GM20431 (cell line): ENCODE results near the gene NDUFV3.
"Not testable (repeated sequence)": the region's sequence is repeated elsewhere in the genome, so short reads cannot be mapped to it uniquely, and the experiment has no call there.

Experiments used
- in situ Hi-C: fragments of 300-500 bp; cut with MseI, MboI; formaldehyde crosslinking; loops from one replicate; pipeline ENCODE4 v1.15.0; 2020; ENCODE audit warnings: low sequenced_read_pairs; ENCODE audit not compliant: unreplicated experiment

NDUFV3 gene

DNA sequence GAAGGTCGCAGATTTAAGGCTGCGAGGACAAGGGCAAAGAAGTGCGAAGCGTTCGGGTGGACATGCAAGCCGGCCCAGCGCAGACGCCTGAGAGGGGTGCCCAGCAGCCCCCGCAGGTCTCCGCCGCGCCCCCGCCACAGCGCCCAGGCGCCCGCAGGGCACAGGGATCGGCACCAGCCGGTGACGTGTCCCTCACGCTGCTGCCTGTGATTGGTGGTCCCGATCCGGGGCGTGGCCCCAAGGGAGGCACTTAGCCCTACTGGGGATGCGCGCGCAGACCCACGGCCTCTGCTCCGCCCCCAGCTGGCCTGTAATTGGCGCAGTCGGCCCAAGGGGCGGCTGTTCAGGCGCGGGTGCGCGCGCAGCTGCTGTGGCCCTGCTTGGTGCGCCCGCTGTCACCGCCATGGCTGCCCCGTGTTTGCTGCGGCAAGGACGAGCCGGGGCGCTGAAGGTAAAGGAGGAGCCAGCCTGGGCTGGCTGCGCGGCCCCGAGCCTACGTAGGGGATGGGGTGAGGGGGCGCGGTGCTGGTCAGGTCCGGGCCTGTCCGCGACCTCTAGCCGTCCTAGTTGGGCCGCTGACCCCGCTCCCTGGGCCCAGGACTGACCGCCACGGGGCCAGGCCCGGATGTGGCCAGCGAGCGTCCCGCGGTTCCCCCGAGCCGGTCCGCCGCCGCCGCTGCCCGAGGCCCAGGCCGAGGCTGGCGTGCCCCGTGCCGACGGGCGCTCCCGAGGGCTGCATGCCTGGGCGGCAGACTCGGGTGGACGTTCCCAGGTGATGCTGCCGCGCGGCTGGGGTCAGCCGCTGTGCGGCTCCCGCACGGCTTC is at the start of gene NDUFV3:
Gene NDUFV3, plus strand, starts transcription at position 379 of the 825 bp plus-strand sequence. Its CDS starts 25 bp downstream, at position 404.
- in situ Hi-C loops = no loop called here

DNA sequence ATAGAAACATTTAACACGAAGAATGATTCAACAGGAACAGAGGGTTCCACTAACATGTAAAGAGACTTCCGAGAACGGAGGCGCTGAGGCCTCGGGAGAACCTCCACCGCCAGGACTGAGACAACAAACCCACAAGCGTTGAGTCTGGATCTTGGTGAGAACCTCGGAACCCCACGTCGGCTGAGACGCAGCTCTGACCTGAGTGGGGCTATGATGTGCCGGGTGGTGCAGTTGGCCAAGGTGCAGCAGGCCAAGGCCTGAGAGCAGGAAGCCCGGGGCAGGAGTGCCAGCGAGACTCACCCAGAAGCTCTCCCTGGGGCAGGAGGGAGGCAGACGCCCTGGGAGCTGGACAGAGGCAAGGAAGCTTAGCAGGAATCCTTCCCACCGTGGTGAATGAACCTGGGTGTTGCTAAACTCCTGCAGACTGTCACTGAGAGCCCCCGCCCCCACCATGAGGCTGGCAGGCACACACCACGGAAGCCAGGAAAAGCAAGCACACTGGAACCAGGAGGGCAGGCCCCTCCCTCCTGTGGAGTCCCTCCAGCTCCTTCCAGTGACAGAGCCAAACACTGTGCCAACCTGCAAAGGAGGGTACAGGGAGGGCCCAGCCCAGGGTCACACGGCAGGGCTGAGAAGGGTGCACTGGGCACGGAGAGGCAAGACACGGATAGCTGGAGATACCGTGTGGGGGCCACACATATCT is 48.5 kb upstream of the NDUFV3 start:
- in situ Hi-C loops = no loop called here

DNA sequence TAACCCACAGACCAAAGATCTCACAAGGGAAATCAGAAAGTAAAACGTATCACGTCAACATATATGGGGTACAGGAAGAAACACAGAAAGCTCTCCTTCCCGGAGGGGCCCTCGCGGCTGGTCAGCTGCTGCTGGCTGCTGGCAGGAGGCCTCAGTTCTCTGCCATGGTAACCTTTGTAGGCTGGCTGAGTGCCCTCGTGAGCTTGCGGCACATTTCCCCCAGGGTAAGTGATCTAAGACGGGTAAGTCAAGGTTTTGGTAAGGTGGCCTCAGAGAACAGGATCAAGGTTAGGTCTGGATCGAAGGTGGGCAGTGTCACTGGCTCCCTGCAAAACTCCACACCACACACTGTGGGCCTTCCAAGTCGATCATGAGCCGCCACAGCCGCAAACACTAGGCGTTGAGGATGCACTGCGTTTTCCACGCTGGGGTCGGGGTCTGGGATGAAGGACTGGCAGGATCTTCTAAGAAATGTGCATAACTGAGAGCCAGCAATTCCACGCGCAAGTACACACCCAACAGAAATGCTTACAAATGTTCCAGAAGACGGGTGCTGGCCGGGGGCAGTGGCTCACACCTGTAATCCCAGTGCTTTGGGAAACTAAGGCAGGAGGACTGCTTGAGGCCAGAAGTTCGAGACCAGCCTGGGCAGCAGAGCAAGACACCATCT is 47.7 kb upstream of the NDUFV3 start:
- in situ Hi-C loops = no loop called here

DNA sequence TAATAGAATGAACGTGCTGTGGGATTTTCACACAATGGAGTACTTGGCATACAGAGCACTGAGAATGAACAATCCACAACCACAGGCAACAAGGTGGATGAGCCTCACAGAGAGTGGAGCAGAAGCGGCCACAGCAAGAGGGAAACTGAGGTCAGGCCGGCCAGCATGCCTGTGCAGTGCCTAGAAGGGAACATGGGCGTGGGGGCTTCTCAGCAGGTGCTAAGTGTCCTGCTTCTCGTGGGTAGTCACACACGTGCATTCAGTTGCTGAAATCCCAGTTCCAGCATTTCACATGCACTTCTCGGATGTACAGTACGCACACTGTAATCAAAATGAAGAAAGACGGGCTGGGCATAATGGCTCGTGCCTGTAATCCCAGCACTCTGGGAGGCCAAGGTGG is 46.9 kb upstream of the NDUFV3 start:
- in situ Hi-C loops = no loop called here

DNA sequence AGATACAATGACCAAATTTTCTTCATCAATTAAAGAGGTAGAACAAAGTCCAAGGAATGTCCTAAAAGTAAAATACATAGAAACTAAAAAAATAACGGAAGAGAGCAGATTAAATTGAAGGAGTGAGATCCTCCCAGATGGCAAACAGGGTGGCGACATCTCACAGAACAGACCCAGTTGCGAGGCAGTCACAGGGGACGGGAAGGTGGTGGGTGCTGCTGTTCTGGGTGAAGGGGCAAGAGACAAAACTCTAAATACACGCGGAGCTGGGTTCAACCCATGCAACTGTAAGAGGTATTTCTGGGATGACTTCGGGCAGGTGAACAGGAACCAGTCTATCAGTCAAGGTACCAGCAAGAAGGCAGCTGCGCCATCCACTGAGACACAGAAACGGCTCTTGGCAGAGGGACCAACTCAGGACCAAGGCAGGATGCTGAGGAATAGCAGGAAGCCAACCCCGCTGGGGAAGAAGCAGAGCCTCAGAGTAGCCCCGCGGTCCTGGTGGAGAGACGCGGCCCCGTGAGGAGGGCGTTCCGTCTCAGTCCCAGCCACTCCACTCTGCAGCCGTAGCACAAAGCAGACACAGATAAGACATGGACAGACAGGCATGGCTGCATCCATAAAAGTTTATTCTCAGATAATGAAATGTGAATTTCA is 45.9 kb upstream of the NDUFV3 start:
- in situ Hi-C loops = no loop called here

DNA sequence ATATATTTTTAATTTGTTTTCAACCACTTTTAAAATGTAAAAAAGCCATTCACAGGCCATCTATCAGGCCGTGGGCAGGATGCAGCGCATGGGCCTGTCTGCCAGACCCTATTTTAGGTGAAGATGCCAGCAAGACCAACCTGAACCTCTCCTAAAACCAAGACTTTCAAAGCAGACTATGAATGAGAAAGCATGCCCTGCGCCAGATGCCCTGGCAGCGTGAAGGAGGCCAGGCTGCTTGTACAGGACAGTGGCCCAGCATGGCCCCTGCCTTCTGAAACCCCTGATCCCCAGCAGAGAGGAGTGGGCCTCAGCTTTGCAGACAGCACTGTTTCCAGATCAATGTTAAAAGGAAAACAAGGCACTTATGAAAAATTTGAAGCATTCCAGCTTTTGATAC is 45.4 kb upstream of the NDUFV3 start:
- in situ Hi-C loops = no loop called here

DNA sequence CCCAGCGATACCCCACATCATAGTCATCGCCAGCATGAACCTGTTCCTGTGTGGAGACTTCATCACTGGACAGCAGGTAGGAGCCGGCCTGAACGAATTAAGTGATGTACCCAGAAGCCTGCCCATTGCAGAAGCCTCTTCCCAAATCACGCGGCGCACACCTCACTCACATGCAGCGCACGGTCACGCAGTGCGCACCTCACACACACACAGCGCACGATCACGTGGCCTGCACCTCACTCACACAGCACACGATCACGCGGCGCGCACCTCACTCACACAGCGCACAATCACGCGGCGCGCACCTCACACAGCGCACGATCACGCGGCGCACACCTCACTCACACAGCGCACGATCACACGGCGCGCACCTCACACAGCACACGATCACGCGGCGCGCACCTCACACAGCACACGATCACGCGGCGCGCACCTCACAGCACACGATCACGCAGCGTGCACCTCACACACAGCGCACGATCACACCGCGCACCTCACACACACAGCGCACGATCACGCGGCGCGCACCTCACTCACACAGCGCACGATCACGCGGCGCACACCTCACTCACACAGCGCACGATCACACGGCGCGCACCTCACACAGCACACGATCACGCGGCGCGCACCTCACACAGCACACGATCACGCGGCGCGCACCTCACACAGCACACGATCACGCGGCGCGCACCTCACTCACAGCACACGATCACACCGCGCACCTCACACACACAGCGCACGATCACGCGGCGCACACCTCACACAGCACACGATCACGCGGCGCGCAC is 44.8 kb upstream of the NDUFV3 start:
- in situ Hi-C loops = not testable (repeated sequence)

DNA sequence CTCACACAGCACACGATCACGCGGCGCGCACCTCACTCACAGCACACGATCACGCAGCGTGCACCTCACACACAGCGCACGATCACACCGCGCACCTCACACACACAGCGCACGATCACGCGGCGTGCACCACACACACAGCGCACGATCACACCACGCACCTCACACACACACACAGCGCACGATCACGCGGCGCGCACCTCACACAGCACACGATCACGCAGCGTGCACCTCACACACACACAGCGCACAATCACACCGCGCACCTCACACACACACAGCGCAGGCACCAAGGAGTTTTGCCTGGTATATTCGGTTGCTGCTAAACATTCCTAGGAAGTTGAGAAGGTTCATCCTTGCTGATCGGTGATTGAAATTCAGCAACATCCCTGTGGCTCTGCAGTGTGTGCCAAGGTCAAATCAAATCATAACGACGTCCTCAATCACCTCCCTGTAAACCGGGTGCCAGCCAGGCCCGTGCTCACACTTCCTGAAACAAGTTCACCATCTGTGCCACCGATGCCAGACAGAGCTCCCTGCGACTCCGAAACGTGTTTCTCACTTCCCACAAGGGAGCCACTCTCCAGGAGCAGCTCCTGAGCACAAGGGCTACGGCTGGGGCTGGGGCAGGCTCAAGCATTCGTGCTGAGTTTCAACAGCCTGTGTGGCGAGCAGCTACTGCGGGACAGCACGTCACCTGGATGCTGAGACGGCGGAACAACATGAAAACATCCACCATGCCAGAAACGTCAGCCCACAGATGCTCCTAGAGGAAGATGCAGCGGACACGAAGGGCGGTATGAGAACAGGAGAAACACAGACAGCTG is 44.0 kb upstream of the NDUFV3 start:
- in situ Hi-C loops = no loop called here

DNA sequence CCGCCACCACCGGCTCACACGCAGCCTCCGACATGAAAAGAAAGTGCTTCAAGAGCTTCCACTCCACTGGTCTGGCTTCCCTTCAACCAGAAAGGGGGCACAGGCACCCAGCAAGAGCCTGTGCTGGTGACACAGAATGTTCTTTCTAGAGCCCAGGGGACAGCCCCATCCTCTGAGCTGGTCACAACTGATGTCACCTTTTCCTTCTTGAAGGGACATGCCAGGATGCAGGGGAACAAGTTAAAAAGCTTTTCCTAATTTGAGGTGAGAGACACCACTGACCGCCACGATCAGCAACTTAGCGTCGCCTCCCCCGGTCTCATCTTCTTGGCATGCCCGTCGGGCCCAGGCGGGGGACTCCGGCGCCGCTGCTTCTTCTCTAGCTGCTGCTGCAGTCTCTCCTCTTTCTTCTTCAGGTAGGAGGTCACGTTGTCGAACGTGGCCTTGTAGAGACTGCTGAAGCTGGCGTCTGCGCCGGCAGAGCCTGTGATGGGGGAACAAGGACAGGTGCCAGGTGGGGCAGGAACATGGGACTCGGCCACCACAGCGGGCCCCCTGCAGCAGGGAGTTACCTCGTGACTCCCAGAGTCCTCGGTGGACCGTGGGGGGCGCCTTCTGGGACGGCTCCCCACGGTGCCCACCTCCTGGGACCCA is 43.2 kb upstream of the NDUFV3 start:
- in situ Hi-C loops = no loop called here

DNA sequence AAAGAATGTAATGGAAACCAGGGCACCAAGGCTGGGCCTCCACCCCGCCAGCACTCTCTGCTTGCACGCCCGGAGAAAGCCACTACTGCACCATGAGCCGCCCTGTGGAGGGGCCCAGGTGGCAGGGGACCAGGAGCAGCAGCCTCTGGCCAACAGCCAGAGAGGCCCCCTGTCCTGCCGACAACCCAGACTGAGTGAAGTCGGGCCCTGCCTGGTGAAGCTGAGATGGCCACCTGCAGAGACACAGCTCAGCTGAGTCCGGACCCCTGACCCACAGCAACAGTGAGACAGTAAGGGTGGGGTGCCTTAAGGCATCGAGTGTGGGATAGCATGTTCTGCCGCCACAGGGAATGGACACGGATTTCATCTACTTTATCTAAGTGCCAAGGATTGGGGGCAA is 42.6 kb upstream of the NDUFV3 start:
- in situ Hi-C loops = no loop called here

DNA sequence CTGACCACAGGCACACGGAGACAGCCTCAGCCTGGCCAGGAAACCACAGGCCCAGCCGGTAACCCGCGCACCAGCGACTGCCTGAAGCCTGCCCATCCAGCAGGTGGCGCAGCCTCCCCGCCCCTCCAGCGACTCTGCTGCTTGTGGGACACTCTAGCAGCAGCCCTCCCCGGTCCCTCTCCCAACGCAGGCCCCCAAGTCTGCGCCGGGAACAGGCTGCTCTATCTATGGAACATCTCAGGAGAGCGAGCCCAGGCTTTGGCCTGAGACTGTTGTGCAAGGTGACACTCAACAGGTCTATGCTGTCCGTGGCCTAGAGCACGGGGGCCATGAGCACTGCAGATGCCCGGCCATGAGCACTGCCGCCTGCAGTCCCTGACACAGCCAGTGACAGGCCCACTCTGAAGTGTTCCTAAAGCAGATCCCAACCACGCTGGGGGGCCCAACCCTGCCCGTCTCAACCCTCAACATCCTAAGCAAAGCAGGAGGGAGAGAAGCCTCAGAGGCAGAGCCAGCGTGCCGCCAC is 42.2 kb upstream of the NDUFV3 start:
- in situ Hi-C loops = no loop called here

DNA sequence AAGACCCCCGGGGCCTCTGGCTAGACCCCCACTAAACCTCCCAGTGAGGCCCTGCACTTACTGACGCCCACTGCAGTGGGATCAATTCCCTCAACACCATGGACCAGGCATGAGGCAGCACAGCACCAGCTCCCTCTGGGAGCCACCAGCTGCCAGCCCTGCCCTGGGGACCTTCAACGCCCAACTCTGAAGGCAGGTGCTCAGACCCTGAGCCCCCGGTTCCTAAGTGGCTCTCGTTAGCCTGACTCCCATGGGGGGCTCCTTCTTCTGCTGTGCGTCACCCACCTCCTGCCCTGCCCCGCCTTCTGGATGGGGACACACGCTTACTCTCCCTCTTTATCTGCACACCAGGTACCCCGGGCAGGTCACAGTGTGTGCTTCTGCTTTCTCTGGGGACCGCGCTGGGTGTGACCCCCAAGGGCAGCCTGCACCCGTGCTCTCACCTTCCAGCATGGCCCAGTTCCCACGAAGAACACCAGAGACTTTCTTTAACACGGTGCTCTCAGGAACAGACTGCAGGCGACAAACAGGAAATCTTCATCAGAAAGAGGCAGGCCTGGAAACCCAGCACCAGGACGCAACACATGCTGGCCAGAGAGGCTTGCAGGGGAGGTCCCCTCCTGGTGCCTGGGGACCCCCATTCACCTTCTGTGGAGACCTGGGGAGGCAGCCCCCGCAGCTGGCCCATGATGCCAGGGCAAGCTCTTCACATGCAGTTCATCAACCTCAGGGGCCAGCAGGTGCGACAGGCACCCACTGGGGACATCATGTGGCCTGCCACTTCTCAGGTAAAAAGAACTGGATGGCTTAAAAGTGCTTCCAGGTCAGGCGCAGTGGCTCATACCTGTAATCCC is 41.1 kb upstream of the NDUFV3 start:
- in situ Hi-C loops = no loop called here

DNA sequence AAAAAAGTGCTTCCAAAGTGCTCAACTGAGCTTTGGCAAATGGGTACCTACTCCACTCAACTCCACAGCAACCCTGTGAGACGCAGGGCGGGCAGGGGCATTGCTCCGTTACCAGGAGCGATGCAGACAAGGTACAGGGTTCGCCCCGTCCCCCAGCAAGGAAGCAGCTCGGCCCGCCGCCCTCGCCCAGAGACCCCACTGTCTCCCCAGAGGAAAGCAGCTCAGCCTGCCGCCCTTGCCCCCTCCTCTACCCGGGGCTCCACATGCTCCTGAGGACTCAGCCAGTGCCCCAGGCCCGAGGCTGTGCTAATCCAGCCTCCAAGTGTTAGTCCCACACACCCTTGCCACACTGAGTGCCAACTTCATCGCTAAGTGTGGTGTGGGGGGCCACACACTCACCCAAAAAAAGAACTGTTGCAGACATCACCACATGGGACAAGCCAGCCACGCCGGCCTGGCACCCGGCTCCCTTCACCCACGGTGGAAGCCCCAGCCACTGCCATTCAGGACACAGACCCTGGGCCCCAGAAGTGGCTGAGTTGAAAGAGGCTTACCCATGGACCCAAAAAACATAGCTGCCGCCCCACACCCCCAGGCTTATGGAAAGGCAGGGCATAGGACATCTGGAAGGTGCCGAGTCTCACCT is 40.1 kb upstream of the NDUFV3 start:
- in situ Hi-C loops = no loop called here

DNA sequence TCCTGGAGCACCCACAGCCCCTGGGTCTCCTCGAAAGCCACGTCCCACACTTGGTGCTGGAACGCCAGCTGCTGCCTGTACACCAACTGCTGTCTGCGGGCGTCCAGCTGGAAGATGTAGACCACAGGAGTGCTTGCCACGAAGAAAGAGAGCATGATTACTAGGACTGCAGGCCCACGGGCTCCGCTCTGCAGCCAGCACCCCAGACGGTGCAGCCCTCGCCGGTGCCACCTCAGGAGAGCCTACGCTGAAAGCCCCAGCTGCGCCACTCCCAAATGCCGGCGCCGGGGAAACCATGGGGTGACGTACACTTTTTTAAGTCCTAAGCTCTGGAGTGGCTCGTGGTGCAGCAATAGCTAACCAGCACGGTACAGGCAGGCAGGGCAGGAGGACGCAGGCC is 39.5 kb upstream of the NDUFV3 start:
- in situ Hi-C loops = no loop called here

DNA sequence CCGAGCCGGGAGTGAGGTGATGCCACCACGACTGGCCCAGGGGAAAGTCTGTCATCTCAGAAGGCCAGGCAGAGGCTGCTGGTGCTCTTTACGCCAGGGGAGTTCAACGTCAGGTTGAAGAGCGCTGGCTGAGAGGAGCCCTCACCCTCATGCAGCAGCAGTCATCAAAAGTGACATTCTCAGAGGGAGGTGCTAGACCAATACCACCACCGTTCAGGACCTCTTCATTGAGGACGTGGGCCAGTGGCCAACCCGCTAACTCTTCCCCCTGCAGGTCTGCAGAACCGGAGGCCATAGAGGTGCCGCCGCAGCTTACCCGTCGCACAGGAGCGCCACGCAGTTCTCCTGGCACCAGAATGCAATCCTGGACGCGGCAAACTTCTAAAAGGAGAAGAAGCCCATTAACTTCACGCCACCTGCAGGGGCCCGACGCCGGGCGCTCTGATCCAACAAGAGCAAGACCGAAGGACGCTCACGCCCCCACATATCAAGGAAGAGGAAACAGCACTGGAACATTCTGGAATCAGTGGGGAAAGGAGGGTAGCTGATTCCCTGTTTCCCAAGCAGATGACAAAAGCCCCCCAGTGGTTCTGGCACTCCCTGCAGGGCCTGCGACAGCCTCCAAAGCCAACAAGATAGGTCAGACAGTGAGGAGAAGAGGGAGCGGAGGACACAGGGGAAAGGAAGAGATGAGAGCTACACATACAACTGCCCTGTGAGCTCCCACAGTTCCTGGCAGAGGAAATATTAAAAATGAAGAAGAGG is 38.7 kb upstream of the NDUFV3 start:
- in situ Hi-C loops = no loop called here
